Neuronal stem cell (in vitro differentiated cells): ENCODE results near the gene RNF111.
A peak's percentile ranks its signal among the peaks of the same experiment; 100 is the strongest.

Experiments
- DNase-seq: peaks from one replicate; pipeline ENCODE4 v3.0.0-alpha.2; 2013; ENCODE audit warnings: low spot score
- H2AFZ ChIP-seq: one replicate; pipeline ENCODE4 v1.6.1; 2013; ENCODE audit warnings: mild to moderate bottlenecking, low read length, inconsistent platforms
- H2AK5ac ChIP-seq: 2 replicates; pipeline ENCODE4 v1.6.1; 2013; ENCODE audit warnings: low read depth, mild to moderate bottlenecking, inconsistent platforms, low read length, moderate library complexity, mixed read lengths
- H2BK120ac ChIP-seq: 2 replicates; pipeline ENCODE4 v1.6.1; 2013; ENCODE audit warnings: low read depth, mild to moderate bottlenecking, inconsistent platforms, low read length, moderate library complexity, mixed read lengths
- H2BK12ac ChIP-seq: one replicate; pipeline ENCODE4 v1.6.1; 2013; ENCODE audit warnings: low read length, inconsistent platforms
- H2BK15ac ChIP-seq: 2 replicates; pipeline ENCODE4 v1.6.1; 2013; ENCODE audit warnings: mild to moderate bottlenecking, low read length, inconsistent platforms, mixed read lengths
- H2BK5ac ChIP-seq: one replicate; pipeline ENCODE4 v1.6.1; 2013; ENCODE audit warnings: inconsistent platforms, mild to moderate bottlenecking, low read length, moderate library complexity
- H3K14ac ChIP-seq: one replicate; pipeline ENCODE4 v1.6.1; 2013; ENCODE audit warnings: low read length, inconsistent platforms
- H3K18ac ChIP-seq: 2 replicates; pipeline ENCODE4 v1.6.1; 2013; ENCODE audit warnings: low read length, inconsistent platforms
- H3K23ac ChIP-seq: 2 replicates; pipeline ENCODE4 v1.6.1; 2013; ENCODE audit warnings: low read depth, mild to moderate bottlenecking, mixed read lengths, low read length, inconsistent platforms; ENCODE audit not compliant: poor library complexity
- H3K27ac ChIP-seq: replicated peaks from 3 replicates; pipeline ENCODE4 v1.5.1; 2013; ENCODE audit warnings: low read length, inconsistent platforms
- H3K27me3 ChIP-seq, 3 experiments: 2 replicates each; pipeline ENCODE4 v1.6.1; 2013; ENCODE audit warnings: low read length in 3 of 3, mild to moderate bottlenecking in 2 of 3, inconsistent platforms in 1 of 3, low read depth in 1 of 3, mixed read lengths in 1 of 3, moderate library complexity in 1 of 3; ENCODE audit not compliant: control insufficient read depth in 3 of 3, insufficient read depth in 3 of 3
- H3K36me3 ChIP-seq, 2 donors: replicated peaks in 1 of 2; 2 replicates each; pipeline ENCODE4 v1.6.1; 2013; ENCODE audit warnings: low read length in 2 of 2; ENCODE audit not compliant: control insufficient read depth in 2 of 2, insufficient read depth in 2 of 2
- H3K4ac ChIP-seq: 2 replicates; pipeline ENCODE4 v1.6.1; 2013; ENCODE audit warnings: inconsistent platforms, mild to moderate bottlenecking, low read length, moderate library complexity
- H3K4me1 ChIP-seq, 2 donors: 1 replicate in 1 of 2; 2 replicates in 1 of 2; pipeline ENCODE4 v1.6.1; 2013; ENCODE audit warnings: low read length in 2 of 2, low read depth in 1 of 2; ENCODE audit not compliant: control insufficient read depth in 2 of 2, insufficient read depth in 1 of 2
- H3K4me2 ChIP-seq: one replicate; pipeline ENCODE4 v1.6.1; 2013; ENCODE audit warnings: mild to moderate bottlenecking, low read length, inconsistent platforms; ENCODE audit not compliant: insufficient read depth, poor library complexity, severe bottlenecking
- H3K4me3 ChIP-seq, 2 donors: 2 replicates each; pipeline ENCODE4 v1.5.1; 2013; ENCODE audit warnings: low read length in 2 of 2, mild to moderate bottlenecking in 2 of 2, inconsistent platforms in 1 of 2, moderate library complexity in 1 of 2
- H3K79me1 ChIP-seq: one replicate; pipeline ENCODE4 v1.6.1; 2013; ENCODE audit warnings: low read depth, mild to moderate bottlenecking, inconsistent platforms, low read length, moderate library complexity
- H3K9ac ChIP-seq: one replicate; pipeline ENCODE4 v1.6.1; 2013; ENCODE audit warnings: mild to moderate bottlenecking, low read depth, low read length, inconsistent platforms; ENCODE audit not compliant: poor library complexity
- H3K9me3 ChIP-seq, 2 donors: replicated peaks in 1 of 2; 2 replicates each; pipeline versions ENCODE3 to v1.6.1; 2013; ENCODE audit warnings: low read length in 2 of 2, mild to moderate bottlenecking in 2 of 2, inconsistent platforms in 1 of 2, low read depth in 1 of 2, mixed read lengths in 1 of 2, moderate library complexity in 1 of 2; ENCODE audit not compliant: control insufficient read depth in 2 of 2, insufficient read depth in 1 of 2
- H4K8ac ChIP-seq: one replicate; pipeline ENCODE4 v1.6.1; 2013; ENCODE audit warnings: low read depth, mild to moderate bottlenecking, inconsistent platforms, low read length, moderate library complexity
- H4K91ac ChIP-seq: one replicate; pipeline ENCODE4 v1.6.1; 2013; ENCODE audit warnings: low read length, low read depth, mild to moderate bottlenecking, inconsistent platforms; ENCODE audit not compliant: poor library complexity
- WGBS, 2 donors: extraction: QIAGEN DNeasy Blood & Tissue Kit; methylation state at CpG; one replicate each; pipeline ENCODE4 v1.1.7; 2013; ENCODE audit warnings: missing lambda C conversion rate in 2 of 2, mixed read lengths in 1 of 2; ENCODE audit not compliant: insufficient read length in 2 of 2, insufficient replicate concordance in 1 of 2; ENCODE audit errors: extremely low coverage in 2 of 2; 5-methylcytosine and 5-hydroxymethylcytosine counted together

Gene RNF111

DNA sequence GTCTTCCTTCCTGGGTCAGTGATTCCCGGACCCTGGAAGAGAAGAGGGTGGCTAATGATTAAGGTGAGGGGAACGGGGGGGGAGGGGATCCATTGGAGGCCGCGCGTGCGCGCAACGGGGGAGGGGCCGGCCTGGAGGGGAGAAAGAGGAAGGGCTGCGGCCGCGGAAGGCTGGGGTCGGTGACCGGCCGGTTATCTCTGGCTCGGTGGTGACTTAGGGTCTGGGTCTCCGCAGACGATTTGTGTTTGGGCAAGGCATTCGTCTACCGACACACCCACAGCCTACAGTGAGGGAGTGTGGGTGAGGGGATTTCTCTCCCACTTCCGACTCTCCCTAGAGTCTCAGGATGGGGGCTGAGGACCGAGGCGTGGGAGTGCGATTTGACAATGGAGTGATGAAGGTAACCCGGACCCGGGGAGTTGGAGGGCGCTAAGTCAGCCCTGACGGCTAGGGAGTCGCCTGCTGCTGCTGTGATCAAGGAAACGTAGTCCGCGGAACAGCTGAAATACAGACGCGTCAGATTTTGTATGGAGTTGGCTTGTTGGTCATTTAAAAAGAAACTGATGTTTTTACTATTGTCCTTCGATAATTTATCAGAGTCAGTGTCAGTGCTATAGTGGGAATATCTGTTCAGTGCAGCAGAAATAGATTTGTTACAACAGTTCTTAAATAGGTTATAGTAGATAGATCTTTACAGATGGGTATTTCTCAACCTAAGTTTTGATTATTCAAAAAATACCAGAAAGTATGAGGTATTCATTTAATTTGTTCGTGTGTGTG, 733 bp downstream of the RNF111 start:
- Histone ChIP-seq H4K8ac (no peak overlapping the region), H3K14ac (peak overlapping the region; percentile 89), H3K4me1 (peaks cover 0 to 8% of the 10 kb centered on the region in 2 donors), H3K27me3 (no peaks in the 10 kb centered on the region), H3K4me3 (peak overlapping the region; percentile 85 to 96), H3K36me3 (peaks cover 0 to 25% of the 10 kb centered on the region in 2 donors), H3K4ac (no peak overlapping the region), H3K9me3 (peaks cover 0 to 4% of the 10 kb centered on the region in 2 donors), H3K18ac (peak overlapping the region; percentile 98), H2AK5ac (no peak overlapping the region), H2AFZ (peak overlapping the region; percentile 95), H2BK5ac (peak overlapping the region; percentile 44), H2BK12ac (peak overlapping the region; percentile 58), H3K27ac (peak overlapping the region; percentile 89), H4K91ac (no peak overlapping the region), H3K4me2 (peak overlapping the region; percentile 64), H3K79me1 (peaks cover 2% of the 10 kb centered on the region), H2BK120ac (no peak overlapping the region), H2BK15ac (peak overlapping the region; percentile 92), H3K23ac (peak overlapping the region; percentile 60), H3K9ac (peak overlapping the region; percentile 96)
- no CpG with 5 or more reads among the region's 36 CpGs for WGBS, 2 donors
- DNase-seq = peak; percentile 68

DNA sequence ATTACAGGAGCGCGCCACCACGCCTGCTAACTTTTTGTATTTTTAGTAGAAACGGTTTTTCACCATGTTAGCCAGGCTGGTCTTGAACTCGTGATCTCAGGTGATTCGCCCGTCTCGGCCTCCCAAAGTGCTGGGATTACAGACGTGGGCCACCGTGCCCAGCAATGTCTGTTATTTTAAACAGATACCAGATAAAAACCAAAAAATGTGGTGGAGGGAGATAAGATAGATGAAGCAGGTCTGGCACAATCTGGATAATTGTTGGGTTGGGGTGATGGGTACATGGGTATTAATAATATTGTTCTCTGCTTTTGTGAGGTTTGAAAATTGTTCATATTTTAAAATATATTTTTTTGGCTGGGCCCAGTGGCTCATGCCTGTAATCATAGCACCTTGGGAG, 4.7 kb downstream of the RNF111 start:
- no peak overlapping the region for H2BK12ac ChIP-seq
- no peak overlapping the region for H3K4me3 ChIP-seq
- no peak overlapping the region for H3K4ac ChIP-seq
- DNase-seq = no peak
- H2BK15ac ChIP-seq = no peak overlapping the region
- peaks cover 0 to 4% of the 10 kb centered on the region in 2 donors for H3K9me3 ChIP-seq
- H3K36me3 ChIP-seq = peaks cover 0 to 46% of the 10 kb centered on the region in 2 donors
- H3K9ac ChIP-seq = no peak overlapping the region
- H2AFZ ChIP-seq = no peak overlapping the region
- no peak overlapping the region for H2AK5ac ChIP-seq
- H3K27ac ChIP-seq = no peak overlapping the region
- no peak overlapping the region for H2BK5ac ChIP-seq
- H3K18ac ChIP-seq = no peak overlapping the region
- peaks cover 5% of the 10 kb centered on the region for H3K79me1 ChIP-seq
- H2BK120ac ChIP-seq = no peak overlapping the region
- no CpG with 5 or more reads among the region's 10 CpGs for WGBS, 2 donors
- H4K91ac ChIP-seq = no peak overlapping the region
- no peak overlapping the region for H3K23ac ChIP-seq
- peaks cover 0 to 5% of the 10 kb centered on the region in 2 donors for H3K4me1 ChIP-seq
- H3K4me2 ChIP-seq = no peak overlapping the region
- H3K27me3 ChIP-seq = no peaks in the 10 kb centered on the region
- H4K8ac ChIP-seq = no peak overlapping the region
- no peak overlapping the region for H3K14ac ChIP-seq

DNA sequence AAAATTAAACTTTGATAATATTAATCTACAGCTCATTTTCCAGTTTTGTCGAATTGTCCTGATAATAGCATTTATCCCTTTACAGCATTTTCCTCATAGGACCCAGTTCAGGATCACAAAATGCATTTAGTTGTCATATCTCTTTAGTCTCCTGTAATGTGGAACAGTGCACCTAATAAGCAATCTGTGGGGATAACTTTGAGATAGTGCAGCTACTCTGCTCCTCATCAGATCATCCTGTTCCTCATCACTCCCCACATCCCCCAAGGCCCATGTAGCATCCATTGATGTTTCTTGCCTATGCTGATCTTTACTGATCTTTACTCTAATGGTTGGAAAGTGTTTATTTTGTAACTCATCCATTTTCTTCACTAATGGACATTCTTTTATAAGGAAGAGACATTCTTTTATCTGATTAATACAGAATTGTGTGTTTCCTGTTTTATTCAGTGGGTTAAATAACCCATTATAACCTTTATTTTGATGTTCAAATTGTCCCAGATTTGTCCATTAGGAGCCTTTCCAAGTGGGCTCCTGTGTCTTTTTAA, 7.5 kb downstream of the RNF111 start:
- Histone ChIP-seq H4K8ac (no peak overlapping the region), H2BK5ac (no peak overlapping the region), H3K36me3 (peaks cover 0 to 56% of the 10 kb centered on the region in 2 donors), H2BK12ac (no peak overlapping the region), H2BK15ac (no peak overlapping the region), H3K18ac (no peak overlapping the region), H3K4me3 (no peak overlapping the region), H3K4ac (no peak overlapping the region), H3K23ac (no peak overlapping the region), H3K4me1 (peaks cover 0 to 3% of the 10 kb centered on the region in 2 donors), H2AFZ (no peak overlapping the region), H2BK120ac (no peak overlapping the region), H4K91ac (no peak overlapping the region), H3K27ac (no peak overlapping the region), H3K14ac (no peak overlapping the region), H3K4me2 (no peak overlapping the region), H3K9ac (no peak overlapping the region), H3K9me3 (peaks cover 0 to 4% of the 10 kb centered on the region in 2 donors), H3K27me3 (no peaks in the 10 kb centered on the region), H3K79me1 (peaks cover 3% of the 10 kb centered on the region), H2AK5ac (no peak overlapping the region)
- no peak for DNase-seq
- whole genome bisulfite sequencing, 2 donors = no CpG with 5 or more reads among the region's 1 CpG

DNA sequence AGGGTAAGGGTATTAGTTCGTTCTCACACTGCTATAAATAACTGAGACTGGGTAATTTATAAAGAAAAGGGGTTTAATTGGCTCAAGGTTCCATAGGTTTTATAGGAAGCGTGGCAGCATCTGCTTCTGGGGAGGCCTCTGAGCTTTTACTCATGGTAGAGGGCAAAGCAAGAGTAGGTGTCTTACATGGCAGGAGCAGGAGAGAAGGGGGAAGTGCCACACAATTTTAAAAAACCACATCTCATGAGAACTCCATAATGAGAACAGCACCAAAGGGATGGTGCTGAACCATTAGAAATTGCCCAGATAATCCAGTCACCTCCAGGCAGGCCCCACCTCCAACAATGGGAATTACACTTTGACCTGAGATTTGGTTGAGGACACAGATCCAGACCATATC, 12.2 kb downstream of the RNF111 start:
- no peak overlapping the region for H2BK12ac ChIP-seq
- H2BK120ac ChIP-seq = no peak overlapping the region
- no peak overlapping the region for H3K4me2 ChIP-seq
- no peak overlapping the region for H3K18ac ChIP-seq
- no peak overlapping the region for H3K27ac ChIP-seq
- no peak overlapping the region for H3K4me3 ChIP-seq
- H3K79me1 ChIP-seq = peaks cover 5% of the 10 kb centered on the region
- no peak overlapping the region for H2AFZ ChIP-seq
- WGBS, 2 donors = no CpG with 5 or more reads among the region's 2 CpGs
- H4K91ac ChIP-seq = no peak overlapping the region
- no peak overlapping the region for H3K4ac ChIP-seq
- no peak for DNase-seq
- no peak overlapping the region for H2AK5ac ChIP-seq
- no peak overlapping the region for H4K8ac ChIP-seq
- no peak overlapping the region for H3K14ac ChIP-seq
- no peak overlapping the region for H3K9ac ChIP-seq
- no peak overlapping the region for H2BK5ac ChIP-seq
- peaks cover 0 to 45% of the 10 kb centered on the region in 2 donors for H3K36me3 ChIP-seq
- no peak overlapping the region for H2BK15ac ChIP-seq
- no peaks in the 10 kb centered on the region for H3K9me3 ChIP-seq
- no peaks in the 10 kb centered on the region for H3K27me3 ChIP-seq
- no peaks in the 10 kb centered on the region for H3K4me1 ChIP-seq
- no peak overlapping the region for H3K23ac ChIP-seq
